Colon (tissue), 2 donors: ENCODE measurements around the gene NLGN1.
"Not testable (repeated sequence)": the region's sequence is repeated elsewhere in the genome, so short reads cannot be mapped to it uniquely, and the experiment has no call there.

Experiments
- FAIRE-seq: peaks from 2 replicates; lab custom pipeline; 2012; peaks lifted over from hg19 to GRCh38; lab: Jason Lieb, UNC
- donor health status: control.
- donor health status: control.

NLGN1 gene

DNA sequence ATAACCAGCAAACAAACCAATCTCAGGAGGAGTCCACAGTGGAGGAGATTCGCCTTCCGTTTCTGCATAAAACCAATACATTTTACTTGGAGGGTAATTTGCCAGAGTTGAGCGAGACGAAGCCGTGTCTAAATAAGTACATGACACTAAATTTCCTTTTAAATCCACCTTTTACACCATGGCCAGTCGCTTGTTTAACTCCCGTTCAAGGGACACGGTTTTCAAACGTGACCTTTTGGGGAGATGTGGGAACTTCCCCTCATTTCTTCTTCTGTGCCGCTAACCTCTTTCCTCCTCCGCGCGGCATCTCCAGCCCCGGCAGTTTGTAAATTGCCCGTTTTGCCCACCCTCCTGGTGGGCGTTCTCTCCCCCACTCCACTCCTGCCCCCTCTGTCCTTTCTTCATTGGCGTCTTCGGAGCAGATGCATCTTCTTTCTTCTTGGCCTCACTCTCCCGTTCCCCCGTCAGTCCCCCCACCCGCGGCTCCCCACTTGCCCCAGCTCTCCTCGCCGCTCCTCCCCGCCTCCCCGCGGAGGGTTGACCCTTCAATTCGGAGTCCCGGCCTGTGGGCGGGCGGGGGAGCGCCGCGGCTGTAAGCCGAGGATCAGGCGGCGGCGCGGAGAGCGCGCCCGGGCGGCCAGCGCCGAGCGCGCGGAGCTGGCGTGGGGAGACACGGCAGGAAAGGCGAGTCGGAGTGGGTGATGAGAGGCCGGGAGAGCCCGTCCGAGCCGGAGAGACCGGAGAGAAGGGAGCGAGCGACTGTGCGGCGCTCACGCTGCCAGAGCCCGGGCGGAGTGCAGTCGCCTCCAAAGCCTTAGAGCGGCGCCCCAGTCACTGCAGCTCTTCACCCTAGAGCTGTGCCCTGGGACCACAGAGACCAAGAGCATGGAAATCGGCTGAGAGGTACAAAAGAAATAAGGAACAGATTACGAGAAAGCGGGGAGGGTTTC, at the start of gene NLGN1:
Gene NLGN1 (plus strand): TSS at position 584 of the 950 bp plus-strand sequence.
- FAIRE-seq = no peak

DNA sequence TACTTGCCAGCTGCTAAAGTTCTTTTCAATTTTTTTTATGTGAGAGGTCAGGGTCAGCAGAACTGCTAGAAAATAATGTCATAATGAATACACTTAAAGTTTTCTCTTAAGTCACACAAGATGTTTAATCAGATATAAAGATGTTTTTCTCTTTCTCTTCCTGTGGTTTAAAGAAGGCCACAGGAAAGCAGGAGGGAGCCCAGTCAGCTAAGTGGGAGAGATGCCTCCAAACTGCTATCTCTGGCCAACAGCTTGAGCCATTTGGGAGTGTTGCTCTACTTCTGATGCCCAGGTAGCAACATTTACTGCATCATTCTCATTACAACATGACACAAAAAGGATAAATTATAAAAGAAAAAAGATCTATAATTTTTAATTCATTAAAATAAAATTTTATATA, 45.7 kb upstream of the NLGN1 start:
- no peak for FAIRE-seq

DNA sequence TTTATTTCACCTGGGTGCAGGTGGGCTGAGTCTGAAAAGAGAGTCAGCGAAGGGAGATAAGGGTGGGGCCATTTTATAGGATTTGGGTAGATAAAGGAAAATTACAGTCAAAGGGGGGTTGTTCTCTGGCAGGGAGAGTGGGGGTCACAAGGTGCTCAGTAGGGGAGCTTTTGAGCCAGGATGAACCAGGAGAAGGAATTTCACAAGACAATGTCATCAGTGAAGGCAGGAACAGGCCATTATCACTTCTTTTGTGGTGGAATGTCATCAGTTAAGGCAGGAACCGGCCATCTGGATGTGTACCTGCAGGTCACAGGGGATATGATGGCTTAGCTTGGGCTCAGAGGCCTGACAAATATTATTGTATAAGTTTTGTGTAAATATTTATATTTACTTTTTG, 44.4 kb upstream of the NLGN1 start:
- not testable (repeated sequence) for FAIRE-seq

DNA sequence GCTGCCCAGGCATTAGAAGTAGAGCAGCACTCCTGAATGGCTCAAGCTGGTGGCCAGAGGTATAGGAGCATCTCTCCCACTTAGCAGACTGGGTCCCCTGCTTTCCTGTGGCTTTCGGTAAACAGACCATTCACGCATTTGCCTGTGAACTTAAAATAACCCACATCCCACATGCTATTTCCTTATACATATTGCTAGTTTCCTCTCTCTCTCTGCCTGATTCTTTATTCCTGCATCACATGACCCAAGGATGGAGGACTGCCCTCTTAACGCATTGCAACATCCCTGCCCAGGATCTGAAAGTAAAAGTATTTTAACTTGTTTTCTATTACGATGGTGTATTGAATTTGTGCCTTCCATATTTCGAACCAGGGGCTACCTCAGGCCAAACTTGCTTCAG, 43.4 kb upstream of the NLGN1 start:
- FAIRE-seq = no peak

DNA sequence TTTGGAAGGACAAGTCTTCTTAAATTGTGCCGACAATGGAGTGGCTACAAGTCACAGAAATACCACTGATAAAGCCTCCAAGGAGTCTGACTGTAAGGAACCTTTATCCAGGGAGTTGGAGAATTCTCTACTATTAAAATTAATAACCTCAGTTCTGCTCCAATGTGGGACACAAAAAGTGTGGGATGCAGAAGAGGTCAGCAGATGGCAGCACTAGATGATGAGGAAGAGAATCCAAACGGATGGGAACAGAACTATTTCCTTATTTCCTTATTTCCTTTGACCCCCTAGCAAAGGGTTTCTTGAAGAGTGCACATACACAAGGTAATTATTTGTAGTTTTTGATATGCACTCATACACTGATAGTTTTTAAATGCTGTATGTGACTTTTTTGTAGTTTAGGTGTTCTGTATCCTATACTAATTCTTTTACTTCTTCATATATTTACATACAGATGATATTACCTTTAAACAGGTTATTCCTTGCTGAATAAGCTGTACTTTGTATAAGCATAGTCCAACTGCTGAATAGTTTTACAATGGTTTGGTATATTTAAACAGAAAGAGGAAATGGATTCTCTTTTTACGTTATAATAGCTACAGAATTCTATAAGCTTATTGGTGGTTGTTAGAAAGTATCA, 25.6 kb upstream of the NLGN1 start:
- FAIRE-seq = no peak

DNA sequence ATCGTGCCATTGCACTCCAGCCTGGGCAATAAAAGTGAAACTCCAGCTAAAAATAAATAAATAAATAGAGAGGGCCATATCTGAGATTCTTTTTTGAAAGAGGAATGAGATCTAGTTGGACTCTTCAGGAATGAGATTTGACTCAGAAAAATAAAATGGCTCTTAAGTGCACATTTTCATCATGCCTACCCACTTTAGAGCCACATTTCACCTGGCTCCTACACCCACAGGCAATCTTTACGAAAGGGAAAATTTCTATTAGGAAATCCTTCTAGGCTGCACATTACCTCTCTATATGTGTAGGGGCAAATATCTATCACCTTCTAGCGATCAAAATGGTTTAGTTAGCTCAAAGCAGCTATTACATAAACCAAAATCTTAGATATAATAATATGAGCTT, 16.9 kb upstream of the NLGN1 start:
- FAIRE-seq = no peak

DNA sequence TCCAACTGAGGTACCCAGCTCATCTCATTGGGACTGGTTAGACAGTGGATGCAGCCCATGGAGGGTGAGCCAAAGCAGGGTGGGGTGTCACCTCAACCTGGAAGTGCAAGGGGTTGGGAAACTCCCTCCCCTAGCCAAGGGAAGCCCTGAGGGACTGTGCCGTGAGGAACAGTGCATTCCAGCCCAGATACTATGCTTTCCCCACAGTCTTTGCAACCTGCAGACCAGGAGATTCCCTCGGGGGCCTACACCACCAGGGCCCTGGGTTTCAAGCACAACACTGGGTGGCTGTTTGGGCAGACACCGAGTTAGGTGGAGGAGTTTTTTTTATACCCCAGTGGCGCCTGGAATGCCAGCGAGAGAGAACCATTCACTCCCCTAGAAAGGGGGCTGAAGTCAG, 15.6 kb upstream of the NLGN1 start:
- not testable (repeated sequence) for FAIRE-seq

DNA sequence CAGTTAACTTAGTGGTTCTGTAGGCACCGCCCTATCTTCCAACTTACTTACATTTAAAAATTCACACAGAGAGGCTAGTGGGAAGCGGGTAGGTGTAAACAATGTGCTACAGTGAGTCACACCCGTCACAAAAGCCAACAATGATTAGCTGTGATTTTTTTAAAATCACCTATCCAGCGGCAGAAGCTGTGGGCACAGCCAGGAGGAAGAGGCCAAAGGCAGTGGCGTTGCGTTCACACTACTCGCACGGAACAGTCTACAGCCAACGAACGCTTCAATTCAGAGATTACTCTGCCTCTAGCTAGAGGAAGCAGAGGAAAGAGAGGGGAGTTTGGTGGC, 2.5 kb upstream of the NLGN1 start:
- FAIRE-seq = no peak

DNA sequence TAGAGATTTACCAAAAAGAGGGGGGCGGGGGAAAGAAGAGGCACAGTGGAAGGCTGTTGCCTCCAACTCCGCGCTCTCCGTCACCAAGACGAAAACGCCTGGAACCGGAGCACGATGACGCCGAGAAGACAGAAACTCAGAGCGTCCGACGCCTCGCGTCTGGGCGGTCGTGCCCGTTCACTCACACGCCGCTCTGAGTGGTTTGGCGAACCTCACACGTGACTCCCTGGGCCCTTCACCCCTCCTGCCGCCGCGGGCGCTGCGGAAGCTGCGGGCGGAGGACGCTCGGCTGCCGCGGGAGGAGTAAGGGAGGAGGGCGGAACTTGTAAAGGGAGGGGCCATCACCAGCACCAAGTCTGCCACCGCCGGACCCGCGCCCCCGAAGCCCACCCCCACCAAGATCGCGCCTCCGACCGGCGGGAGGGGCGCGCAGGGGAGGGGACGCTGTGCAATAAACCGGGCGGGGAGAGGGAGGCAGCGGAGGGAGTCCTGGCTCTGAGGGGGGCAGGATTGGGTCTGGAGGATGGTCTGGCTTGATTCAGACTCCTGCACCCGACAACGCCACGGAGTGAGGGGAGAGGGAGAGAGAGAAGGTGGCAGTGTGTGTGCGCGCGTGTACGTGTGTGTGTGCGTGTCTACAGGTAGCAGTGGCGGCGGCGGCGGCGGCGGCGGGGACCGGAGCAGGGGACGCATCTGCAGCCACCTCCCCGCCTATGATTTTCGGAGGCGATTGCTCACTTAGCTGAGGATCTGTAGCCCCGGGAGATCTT, 1.9 kb upstream of the NLGN1 start:
- no peak for FAIRE-seq

DNA sequence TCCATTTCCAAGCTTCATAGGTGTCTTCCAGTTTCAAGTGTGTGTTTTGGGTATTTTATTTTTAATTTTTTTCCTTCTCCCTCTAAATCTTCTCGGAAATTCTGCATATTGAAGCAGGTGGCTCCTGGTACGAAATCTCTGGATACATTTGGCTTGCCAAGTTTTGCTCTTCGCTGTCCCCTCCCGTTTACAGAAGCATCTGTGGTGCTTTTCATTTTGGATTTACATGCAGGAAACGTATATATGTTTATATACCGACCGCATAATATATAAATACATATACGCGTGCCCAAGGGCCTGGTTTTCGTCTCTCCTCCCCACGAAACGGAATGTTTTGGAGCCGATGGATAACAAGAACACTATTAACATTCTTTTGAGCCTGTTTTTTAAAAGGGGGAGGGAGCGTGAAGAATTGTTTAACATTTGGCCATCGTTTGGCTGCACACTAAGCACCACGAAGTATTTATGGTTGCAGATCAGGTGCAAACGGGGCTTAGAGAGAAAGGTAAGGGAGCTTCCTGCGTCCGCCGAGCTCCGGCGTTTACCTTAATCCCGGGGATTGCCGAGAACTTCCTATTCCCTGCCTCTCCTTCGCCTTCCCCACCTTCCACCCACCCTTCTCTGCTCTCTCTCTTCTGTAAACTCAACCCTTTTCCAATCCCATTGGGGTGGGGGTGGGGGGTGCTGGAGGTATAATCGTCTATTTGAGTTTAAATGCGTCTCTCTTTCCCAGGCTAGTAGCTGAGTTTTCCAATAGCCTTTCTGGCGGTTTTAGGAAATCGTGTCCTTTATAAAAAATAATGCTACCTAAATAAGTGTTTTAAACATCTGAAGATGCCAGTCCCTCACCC, 1.1 kb upstream of the NLGN1 start:
- FAIRE-seq = no peak

DNA sequence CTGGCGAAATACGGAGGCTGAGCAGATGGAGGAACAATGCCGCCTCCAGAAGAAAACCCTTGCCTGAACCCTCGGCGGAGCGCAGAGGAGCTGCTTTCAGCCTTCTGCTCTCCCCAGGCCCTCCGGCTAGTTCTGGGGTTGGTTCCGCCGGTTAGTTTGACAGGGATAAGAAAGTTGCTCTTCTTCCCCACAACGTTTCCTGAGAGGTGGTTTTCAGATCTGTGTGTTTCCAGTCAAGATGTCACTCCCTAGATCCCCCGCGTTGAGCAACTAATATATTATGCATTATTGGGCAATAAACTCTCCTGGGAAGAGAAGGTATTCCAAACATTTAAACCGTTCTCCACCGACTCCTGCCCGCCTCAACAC, 551 bp downstream of the NLGN1 start:
- FAIRE-seq = no peak

DNA sequence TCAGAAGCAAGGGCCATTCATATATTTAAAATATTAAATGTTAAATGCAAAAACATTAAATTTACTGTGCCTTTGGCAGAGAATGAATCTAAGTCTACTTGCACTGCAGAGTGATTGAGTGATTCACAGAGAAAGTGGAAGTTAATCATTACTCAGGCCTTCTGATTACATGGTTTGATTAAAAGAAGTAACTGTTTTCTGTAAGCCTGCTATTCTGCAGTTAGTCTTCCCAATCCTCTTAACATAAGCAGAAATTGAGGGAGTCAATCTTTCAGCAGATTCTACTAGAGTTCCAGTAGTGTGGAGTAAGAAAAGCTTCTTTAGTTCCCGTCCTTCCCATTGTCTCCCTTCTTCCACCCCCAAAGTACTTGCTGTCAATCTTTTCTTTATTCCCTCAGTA, 1.5 kb downstream of the NLGN1 start:
- no peak for FAIRE-seq

DNA sequence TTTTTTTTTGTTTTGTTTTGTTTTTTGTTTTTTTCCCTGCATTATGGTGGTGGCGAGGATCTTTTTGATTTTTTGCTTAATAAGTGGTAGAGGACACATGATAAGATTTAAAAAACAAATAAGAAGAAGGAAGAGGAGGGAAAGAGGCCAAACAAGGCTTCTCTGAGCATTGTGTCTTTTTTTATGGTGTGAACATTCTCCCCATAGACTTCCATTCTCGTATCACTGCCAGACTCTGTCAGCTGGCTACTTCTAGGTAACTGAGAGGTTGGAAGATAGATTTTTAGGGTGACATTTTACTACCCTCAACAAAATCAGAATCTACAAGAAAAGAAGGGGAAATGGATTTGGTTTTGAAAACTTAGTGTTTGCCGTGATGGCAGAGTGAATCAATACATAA, 3.8 kb downstream of the NLGN1 start:
- FAIRE-seq = no peak

DNA sequence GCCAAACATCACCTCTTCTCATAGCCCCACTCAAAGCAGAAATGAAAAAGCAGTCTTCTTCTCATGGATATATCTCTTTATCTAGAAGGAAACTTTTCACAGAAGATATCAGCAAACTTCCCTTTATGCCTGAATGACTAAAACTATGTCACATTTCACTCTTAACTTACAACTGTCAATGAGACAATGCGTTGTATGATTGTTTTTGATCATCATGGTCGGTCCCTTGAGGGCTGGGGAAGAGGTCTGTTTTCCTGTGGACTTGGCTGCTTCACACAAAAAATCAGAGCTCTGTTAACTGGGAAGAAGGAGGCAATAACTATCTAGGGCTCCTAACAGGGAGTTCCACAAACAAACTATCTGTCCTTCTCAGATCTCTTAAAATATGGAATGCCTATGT, 5.1 kb downstream of the NLGN1 start:
- no peak for FAIRE-seq

DNA sequence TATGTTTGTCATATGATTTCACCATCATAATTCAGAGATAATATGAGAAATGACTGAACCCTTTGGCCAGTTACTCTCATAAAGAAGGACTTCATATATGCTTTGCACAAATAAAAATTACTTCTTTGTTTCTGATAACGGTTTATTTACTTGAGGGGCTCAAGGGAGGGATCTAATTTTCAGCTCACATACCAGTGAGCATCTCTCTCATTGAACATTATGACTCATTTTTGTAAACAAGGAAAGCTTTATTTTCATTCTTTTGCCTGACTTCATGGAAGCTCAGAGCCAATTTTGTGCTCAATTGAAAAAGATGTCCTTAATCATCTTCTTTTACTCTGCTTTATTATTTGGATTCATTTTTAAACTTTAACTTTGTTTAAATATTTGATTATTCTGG, 5.8 kb downstream of the NLGN1 start:
- FAIRE-seq = no peak

DNA sequence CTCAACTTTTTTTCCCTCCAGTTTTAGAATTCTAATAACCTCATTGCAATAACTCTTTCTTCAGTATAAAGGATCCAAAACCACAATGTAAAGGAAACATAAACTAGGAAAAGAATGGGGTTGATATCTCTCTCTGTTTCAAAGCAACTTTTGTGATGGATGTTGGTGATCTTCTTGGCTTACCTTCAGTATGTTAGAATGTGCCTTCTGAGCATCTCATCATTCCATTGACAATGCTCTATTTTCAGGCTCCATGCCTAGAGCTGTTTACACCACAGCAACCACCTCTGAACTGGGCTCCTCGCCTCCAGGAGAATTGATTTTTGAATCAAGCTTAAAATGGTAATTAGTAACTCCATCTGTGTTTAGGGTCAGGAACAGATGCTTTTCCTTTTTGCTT, 6.6 kb downstream of the NLGN1 start:
- no peak for FAIRE-seq

DNA sequence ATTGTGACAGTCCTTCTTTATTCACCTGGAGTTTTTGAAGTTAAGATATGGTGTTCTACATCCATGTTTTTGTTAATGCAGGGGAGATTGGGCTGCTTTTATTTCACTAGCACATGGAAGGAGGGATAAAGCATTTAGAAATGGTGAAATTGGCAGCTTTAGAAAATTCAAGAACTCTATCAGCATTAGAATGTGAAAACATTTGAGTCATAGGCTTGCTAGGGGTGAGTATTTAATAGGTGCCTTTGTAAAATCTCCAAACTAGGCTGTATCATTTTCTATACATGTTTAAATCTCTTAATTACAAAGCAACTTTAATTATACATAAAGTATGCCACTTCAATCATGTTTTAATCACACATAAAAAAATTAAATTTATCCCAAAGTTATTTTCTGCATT, 12.9 kb downstream of the NLGN1 start:
- FAIRE-seq = no peak

DNA sequence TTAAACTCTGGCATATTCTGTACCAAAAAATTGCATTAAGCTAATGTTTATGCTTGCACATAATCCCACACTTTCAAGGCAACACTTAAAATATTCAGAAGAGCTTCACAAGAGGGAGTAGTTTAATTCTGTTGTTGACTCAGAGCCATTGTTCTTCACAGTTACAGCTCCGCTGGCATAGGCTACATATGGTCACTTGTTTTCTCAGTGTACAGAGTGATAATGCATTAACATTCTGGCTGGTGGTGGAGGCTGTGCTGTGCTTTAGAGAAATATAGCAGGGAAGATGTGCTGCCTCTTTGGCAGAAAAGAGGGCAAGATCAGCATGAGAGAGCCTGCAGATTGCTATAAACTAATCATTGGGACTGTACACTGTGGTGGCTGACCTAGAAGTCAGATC, 13.3 kb downstream of the NLGN1 start:
- FAIRE-seq = no peak

DNA sequence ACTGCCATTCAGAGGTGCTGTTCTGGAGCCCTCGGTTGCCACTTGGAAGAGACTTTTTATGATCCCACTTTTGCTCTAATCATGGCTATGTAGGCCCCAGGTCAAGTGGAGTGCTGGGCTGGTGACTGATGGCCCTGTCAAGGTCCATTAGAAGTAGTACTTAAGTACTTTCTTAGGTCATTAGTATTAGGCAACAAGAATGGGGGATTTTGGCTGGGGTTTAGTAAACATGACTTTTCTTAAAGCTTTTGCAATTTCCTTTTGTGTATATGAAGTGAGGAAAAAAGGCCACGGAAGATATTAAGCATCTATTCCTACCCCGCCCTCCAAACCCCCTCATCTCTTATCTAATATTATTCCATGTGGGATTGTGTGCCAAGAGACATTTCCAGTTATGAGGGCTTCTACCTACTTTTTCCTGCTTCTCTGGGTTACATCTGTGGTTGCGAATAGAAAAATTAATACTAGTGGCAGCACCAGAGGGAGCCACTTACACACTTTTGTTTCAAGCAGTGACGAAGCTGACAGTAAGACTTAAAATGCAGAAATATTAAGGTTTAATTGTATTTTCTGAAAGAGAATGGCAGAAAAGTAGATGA, 13.9 kb downstream of the NLGN1 start:
- FAIRE-seq = no peak

DNA sequence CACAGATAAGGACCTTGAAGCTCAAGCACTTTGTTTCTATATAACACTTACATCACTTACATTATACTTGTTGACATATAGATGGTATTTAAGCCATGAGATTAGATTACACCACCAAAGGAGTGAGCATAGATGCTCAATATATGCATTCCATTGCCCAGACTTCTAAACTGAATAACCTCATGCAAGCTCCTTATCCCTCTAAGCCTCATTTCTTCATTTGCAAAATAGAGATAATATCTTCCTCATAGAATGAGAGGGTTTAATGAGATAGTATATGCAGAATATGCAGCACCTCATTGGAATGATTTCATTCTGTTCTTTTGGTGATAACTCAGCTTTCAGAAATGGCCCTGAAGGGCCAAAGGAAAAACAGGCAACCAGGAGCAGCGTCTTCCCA, 18.5 kb downstream of the NLGN1 start:
- no peak for FAIRE-seq

DNA sequence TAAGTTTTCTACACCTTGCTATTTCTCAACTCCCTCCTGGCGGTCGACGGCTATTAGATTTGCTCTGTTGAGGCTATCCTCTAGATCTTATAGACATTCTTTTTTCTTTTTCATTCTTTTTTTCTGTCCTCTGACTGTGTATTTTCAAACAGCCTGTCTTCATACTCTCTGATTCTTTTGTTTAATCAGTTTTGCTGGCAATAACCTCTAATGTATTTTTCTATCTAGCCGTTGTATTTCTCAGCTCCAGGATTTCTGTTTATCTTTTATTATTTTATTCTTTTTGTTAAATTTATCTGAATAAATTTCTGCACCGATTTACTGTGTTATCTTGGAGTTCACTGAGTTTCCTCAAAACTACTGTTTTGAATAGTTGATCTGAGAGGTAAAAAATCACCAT, 31.5 kb downstream of the NLGN1 start:
- FAIRE-seq = no peak

DNA sequence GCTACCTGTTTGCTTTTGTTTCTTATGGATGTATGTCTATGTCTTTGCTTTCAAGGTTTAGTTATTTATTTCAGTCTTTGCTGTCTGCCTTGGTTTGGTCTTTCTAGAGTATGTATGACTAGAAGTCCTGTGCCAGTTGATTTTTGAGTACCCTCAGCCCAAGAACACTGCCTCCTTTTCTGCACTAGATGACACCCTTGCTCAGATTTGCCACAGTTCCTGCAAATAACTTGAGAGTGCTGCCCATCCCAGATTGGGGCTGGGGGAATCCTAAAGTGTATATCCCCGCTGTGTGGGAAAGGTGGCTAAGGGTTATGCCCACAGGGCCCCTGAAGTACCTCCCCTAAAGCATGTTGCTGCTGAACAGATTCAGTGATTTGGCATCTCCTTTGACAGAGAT, 32.0 kb downstream of the NLGN1 start:
- FAIRE-seq = no peak
